OCI-LY7 (cell line): ENCODE measurements around the gene KCNIP4.

Source experiments
- EZH2phosphoT487 ChIP-seq: fragments of 200-600 bp; sonication (generic); IDR thresholded peaks from 2 replicates; pipeline ENCODE4 v1.6.1; 2018; ENCODE audit warnings: low read depth, borderline replicate concordance, mild to moderate bottlenecking, mixed run types, antibody characterized with exemption, low read length, moderate library complexity, mixed read lengths
- TF ChIP-seq, protein P1 (sequence below): fragments of 200-600 bp; sonication (generic); conservative IDR thresholded peaks from 2 replicates; pipeline ENCODE4 v1.5.1; 2014; ENCODE audit warnings: mild to moderate bottlenecking, antibody characterized with exemption, low read length, moderate library complexity, mixed read lengths

DNA sequence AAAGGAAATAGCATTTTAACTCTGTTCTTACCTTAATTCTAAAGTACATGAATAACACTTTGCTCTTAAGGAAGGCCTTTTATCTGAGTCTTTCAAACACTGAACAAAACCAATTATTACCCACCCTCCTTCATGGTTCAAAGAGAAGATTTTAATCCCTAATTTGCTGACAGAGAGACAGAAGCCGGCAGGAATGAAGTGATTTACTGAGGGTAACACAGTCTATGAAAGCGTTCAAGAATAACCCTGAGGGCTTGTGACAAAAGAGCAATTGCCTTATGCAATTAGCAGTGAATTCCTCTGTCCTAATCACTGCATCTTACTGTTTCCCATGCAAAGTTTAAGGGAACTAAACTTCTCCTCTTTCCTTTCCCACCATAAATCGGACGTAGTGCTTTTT is 1104.3 kb downstream of the KCNIP4 start:
- TF ChIP-seq, protein P1, sequence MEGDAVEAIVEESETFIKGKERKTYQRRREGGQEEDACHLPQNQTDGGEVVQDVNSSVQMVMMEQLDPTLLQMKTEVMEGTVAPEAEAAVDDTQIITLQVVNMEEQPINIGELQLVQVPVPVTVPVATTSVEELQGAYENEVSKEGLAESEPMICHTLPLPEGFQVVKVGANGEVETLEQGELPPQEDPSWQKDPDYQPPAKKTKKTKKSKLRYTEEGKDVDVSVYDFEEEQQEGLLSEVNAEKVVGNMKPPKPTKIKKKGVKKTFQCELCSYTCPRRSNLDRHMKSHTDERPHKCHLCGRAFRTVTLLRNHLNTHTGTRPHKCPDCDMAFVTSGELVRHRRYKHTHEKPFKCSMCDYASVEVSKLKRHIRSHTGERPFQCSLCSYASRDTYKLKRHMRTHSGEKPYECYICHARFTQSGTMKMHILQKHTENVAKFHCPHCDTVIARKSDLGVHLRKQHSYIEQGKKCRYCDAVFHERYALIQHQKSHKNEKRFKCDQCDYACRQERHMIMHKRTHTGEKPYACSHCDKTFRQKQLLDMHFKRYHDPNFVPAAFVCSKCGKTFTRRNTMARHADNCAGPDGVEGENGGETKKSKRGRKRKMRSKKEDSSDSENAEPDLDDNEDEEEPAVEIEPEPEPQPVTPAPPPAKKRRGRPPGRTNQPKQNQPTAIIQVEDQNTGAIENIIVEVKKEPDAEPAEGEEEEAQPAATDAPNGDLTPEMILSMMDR = no peak
- no peak for TF ChIP-seq EZH2phosphoT487
